ENCODE data around the gene DIPK1A.

Gene DIPK1A

GRCh38 chr1:92831762-92832536, 129.3 kb downstream of the DIPK1A start, which contains the start of gene RPL5:
RPL5 (plus strand) TSS chr1:92832040; CDS start chr1:92832115, 75 bp downstream.
- Histone ChIP-seq H3K4me3 (replicated peaks; ENCODE audit: low read depth, low read length) (peak within 1 kb of the TSS; percentile 100), H3K36me3 (ENCODE audit: control insufficient read depth, insufficient read depth, low read length) (peaks cover 7% of the 10 kb centered on the region), H3K27me3 (replicated peaks; ENCODE audit: control insufficient read depth, insufficient read depth, low read length) (no peaks in the 10 kb centered on the region)
- peak; percentile 98 for TF ChIP-seq CTCF (IDR thresholded peaks at IDR 0.05; ENCODE audit: insufficient read depth, low read length, poor library complexity, severe bottlenecking)
- peak; percentile 99 for DNase-seq (ENCODE audit: extremely low read depth, insufficient read length)

GRCh38 chr1:92831368-92831761, 129.9 kb downstream of the DIPK1A start:
- peaks cover 5% of the 10 kb centered on the region for H3K36me3 ChIP-seq (ENCODE audit: control insufficient read depth, insufficient read depth, low read length)
- no peak for TF ChIP-seq CTCF (IDR thresholded peaks at IDR 0.05; ENCODE audit: insufficient read depth, low read length, poor library complexity, severe bottlenecking)
- DNase-seq (ENCODE audit: extremely low read depth, insufficient read length): no peak
- no peaks in the 10 kb centered on the region for H3K27me3 ChIP-seq (replicated peaks; ENCODE audit: control insufficient read depth, insufficient read depth, low read length)
- H3K4me3 ChIP-seq (replicated peaks; ENCODE audit: low read depth, low read length): no peak overlapping the region; the same call in 1 of the 2 replicates

- Histone ChIP-seq H3K36me3 (ENCODE audit: control insufficient read depth, insufficient read depth, low read length) (no peaks in the 10 kb centered on the region), H3K27me3 (replicated peaks; ENCODE audit: control insufficient read depth, insufficient read depth, low read length) (no peaks in the 10 kb centered on the region), H3K4me3 (replicated peaks; ENCODE audit: low read depth, low read length) (no peak overlapping the region)
- TF ChIP-seq CTCF (IDR thresholded peaks at IDR 0.05; ENCODE audit: insufficient read depth, low read length, poor library complexity, severe bottlenecking): no peak
- no peak for DNase-seq (ENCODE audit: extremely low read depth, insufficient read length)
Measured at GRCh38 chr1:92826792-92827191, 134.5 kb downstream of the DIPK1A start.

GRCh38 chr1:92822879-92823278, 138.4 kb downstream of the DIPK1A start:
- DNase-seq (ENCODE audit: extremely low read depth, insufficient read length): no peak
- H3K36me3 ChIP-seq (ENCODE audit: control insufficient read depth, insufficient read depth, low read length): no peaks in the 10 kb centered on the region
- H3K4me3 ChIP-seq (replicated peaks; ENCODE audit: low read depth, low read length): no peak overlapping the region
- H3K27me3 ChIP-seq (replicated peaks; ENCODE audit: control insufficient read depth, insufficient read depth, low read length): no peaks in the 10 kb centered on the region
- TF ChIP-seq CTCF (IDR thresholded peaks at IDR 0.05; ENCODE audit: insufficient read depth, low read length, poor library complexity, severe bottlenecking): no peak

GRCh38 chr1:92820551-92820950, 140.7 kb downstream of the DIPK1A start:
- Histone ChIP-seq H3K36me3 (ENCODE audit: control insufficient read depth, insufficient read depth, low read length) (no peaks in the 10 kb centered on the region), H3K4me3 (replicated peaks; ENCODE audit: low read depth, low read length) (no peak overlapping the region), H3K27me3 (replicated peaks; ENCODE audit: control insufficient read depth, insufficient read depth, low read length) (no peaks in the 10 kb centered on the region)
- TF ChIP-seq CTCF (IDR thresholded peaks at IDR 0.05; ENCODE audit: insufficient read depth, low read length, poor library complexity, severe bottlenecking): no peak
- no peak for DNase-seq (ENCODE audit: extremely low read depth, insufficient read length)
